DMS114 treated with DMSO at 0.1 percent for 48 hours (cell line): ENCODE measurements around the gene NRG3.

Experiments
- DNase-seq: peaks from one replicate; lab custom pipeline; 2025; ENCODE audit not compliant: unreplicated experiment; lab: John Stamatoyannopoulos, UW

NRG3 gene

DNA sequence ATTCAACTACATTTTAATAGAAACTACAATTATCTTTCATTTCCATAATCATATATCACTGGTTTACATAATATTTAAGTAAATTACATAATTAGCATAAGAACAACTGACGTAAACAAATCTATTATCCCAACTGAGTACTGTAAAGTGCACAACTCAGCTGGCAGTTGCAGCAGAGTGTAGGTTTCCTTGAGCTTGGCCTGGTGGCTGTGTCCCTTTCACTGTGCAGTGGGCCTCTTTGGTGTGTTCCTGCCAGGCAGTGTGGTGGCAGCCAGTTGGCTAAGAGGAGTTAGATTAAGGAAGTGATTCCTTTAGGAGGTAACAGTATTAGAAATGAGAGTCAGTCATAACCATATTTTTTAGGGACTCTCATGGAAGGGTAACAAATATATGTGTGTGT lies 7.0 kb downstream of the NRG3 start:
- no peak for DNase-seq

DNA sequence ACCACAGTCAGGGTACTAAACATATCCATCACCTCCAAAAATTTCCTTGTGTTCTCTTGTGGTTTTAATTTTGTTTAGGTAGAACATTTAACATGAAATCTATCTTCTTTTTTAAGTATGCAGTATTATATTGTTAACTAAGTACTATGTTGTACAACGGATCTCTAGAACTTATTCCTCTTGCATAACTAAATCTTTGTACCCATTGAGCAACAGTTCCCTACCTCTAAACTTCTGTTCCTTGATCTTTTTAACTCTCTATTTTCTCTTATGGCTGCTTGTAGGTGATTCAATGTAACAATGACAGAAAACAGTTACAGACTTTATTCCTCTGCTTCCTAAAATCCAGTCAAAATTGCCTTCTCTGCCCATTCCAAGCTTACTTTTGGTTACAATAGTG lies 9.9 kb downstream of the NRG3 start:
- no peak for DNase-seq

DNA sequence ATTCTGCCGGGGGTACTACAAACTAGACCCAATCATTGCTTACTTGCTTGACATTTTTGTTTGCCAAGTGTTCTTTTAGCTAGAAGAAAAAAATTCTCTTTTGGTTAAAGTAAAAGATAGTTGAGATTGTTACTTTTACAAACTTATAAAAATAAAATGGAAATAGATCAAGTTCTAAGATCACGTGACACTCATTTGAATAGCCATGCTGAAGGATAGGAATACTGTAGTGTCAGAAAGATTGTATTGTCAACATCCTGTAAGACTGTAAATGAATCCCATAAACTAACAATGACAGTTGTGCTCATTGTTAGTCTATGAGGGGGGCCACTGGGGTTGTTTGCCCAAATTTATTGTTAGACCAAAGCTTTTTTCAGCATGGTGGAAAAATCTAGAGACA lies 10.5 kb downstream of the NRG3 start:
- DNase-seq, result no peak

DNA sequence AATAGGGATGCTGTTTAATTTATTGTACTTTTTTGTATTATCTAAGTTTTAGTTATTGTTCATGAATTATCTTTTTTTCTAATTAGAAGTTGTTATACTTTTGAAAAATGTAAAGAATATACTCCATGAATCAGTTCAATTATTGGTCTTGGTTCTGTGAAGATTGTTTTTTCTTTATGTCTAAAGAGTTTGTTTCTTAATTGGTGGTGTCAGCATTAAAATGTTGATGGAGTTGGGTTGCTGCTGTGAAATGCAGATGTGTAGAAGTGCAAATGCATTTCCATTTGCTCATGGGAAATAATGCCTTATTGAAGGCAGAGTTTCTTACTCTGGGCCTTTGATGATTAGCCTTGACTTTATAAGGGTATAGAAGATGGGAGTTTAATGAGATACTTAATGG lies 11.9 kb downstream of the NRG3 start:
- no peak for DNase-seq

DNA sequence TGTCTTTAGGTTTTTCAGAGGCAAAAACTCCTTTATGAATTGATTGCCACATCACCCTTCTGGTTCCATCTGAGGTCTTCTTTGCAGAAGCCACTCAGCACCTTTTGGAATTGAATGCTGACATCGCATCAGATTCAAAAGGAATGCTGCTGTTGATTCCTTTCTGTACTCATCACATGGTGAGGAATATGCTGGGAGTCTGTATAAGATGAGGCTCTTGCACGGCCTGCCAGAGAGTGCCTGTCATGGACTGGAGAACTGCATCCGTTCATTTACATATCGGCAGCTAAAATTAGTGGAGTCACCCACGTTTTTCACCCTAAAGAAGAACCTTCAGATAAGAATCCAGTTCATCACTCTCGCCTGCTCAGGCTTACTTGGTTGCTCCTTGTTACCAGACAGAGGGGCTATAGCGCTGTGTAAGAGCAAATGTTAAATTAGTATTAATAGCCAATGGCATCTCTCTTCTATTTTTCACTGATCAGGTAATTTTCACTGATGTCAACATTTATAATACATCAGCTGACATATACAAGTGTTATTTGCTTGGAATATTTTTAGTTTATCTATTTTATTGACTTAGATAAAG lies 14.3 kb downstream of the NRG3 start:
- DNase-seq, result no peak

DNA sequence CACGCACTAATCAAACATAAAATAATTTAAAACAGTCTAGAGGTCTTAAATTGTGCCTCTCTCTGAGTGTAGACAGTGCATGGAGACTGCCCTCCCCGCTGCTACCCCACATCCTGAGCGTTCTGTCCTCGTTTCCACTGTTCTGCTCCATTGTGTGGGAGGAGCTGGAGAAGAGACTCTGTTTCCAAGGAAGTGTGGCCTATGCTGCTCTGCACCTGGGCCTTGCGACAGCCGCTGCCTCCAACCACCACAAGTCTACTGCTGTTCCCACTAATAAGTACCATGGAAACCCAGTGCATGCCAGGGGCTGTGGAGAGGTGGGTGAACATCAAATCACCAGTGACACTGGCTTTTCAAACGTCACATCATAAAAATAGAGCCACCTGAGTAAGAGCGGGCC lies 19.6 kb downstream of the NRG3 start:
- no peak for DNase-seq

DNA sequence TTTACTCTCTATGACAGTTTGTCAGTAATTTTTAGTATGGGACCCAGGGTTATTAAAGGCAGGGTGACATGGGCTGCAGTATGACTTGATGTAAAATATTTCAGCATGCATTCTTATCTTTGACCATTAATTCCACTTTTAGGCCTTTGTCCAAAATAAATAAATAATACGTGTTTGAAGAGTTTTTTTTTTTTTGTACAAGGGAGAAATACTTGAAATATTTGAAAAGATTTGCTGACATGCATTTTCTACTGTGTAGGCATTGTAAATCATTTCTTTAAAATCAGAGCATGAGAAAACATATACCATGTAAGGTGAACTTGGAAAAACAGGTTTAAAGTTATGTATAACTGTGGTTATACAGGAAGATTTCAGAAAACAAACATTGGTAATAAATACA lies 23.5 kb downstream of the NRG3 start:
- no peak for DNase-seq

DNA sequence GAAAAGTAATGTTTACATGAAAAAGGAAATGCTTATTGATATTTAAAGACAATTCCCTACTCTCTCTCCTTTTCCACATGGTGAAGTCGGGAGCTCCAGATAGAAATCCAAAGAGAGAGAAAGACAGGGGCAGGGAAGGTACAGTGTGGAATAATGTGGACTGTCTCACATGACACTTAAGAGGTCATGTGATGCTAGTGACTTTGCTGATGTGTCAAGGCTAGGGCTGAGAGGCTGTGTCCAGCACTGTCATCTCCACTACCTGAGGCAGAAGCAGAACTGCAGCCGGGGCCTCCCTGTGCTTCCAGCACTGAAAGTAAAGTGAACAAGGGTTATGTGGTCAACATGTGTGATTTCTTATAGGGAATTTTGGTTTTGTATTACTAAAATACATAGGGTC lies 26.0 kb downstream of the NRG3 start:
- no peak for DNase-seq

DNA sequence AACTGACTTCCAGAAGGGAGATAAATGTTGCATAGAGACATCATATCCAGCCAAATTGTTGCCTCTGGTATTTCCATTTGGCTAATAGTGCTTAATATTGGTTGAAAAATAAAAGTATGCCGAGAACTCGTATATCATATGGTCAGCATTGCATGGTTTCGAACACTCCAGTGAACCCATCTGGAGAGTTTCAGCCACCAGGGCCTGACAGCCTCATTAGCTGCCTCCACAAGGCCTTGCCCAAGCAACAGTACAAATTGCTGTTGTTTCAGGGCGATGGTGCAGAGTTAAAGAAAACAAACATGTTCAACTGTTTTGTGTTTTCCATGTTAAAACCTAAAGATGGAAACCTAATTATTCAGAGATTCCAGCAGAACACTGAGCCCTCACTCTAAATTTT lies 28.5 kb downstream of the NRG3 start:
- no peak for DNase-seq

DNA sequence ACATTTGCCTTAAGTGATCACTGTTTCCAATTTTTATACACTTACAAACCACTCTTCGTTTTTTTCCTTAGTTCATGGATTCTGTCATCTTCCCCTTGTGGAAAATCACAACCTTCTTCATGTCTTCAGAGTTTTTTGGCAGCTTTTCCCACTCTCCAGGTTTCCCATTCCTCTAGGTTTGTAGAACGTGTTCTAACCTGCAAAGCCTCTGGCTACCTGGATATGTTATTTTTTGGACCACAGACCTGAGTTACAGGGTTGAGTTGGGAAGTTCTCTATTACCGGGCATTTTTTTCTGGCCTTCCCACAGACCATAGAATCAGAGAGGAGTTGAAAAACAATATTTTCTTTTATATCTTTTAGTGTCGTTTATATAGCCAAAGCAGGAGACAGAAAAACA lies 30.2 kb downstream of the NRG3 start:
- no peak for DNase-seq

DNA sequence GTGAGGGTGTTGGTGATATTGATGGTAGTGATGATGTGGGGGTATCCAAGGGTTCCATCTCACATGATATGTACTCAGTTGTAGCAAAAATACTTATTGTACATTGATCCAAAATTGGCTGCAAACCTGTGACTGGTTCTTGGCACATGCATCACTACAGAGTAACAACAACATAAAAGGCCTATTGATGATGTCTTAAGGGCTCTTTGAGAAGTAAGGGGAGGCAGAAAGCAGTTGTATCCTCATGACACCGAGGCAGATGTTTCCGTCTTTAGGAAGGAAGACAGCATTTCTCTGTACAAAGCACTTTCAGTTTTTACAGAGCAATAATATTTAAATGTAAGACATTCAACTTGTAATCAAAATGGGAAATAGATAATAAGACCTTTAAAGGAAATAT lies 34.5 kb downstream of the NRG3 start:
- no peak for DNase-seq

DNA sequence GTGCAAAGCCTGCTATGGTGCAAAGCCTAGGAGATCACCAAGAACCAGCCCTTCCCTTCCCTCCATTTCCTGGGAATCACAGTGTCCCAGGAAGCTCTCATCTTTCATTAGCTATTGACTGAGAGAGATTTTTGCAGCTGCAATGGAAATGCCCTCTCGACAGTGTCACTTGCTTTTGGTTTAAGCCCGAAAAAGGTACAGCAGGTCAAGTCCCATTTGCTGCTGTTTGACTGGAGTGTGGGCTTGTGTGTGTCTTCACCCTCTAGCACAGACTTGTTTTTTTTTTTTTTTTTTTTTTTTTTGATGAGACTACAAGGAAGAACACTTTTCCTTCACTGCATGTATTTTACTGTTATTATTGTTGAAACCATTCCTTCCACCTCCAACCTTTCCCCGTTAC lies 36.3 kb downstream of the NRG3 start:
- DNase-seq, result no peak

DNA sequence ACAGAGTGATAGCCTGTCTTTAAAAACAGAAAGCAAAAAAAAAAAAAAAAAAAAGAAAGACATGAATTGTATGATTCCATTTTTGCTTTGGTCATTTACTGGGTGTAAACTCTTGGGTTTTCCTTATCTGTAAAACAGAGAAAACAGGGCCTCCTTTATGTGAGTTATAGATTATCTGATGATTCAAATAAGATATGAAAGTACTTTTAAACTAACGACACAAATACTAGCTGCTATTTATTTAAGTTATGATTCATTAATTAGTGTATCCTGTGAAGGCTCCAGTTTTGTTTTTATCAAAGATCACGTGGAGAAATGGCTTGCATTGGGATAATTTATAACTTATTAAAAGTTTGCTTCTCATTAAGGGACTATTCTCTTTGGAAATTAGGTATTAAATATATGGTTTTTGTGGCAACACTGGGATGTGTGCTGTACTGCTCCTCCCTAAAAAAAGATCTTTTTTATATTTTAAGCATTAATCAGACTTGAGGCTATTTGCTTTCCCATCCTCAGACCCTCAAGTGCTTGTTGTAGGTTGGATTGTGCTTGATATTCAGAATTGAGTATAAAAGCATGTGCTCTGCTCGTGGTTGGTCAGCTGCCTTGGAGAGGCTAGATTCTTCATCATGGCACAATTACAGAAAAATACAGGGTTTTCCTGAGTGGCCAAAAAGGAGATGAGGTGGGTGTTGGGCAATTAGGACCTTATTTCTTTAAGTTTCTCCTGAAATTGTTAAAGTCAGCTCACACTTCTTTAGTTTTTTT lies 39.9 kb downstream of the NRG3 start:
- DNase-seq, result no peak

DNA sequence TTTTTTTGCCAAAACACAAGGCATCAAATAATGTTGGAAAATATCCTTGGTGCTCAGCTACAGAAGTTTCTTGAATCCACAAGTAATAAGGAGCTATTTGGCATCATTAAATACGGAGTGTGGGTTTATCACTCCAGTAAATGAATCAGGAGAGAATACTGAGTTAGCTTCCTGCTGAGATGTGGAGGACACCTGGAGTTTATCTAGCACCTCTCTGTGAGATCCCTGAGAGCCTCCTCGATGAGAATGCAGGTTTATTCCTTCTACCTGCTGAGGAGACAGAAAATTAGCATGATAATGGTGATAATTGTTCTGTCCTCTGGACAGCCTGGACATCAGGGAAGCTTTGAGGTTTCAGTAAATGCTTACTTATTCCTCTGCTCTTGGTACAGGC lies 40.5 kb downstream of the NRG3 start:
- no peak for DNase-seq

DNA sequence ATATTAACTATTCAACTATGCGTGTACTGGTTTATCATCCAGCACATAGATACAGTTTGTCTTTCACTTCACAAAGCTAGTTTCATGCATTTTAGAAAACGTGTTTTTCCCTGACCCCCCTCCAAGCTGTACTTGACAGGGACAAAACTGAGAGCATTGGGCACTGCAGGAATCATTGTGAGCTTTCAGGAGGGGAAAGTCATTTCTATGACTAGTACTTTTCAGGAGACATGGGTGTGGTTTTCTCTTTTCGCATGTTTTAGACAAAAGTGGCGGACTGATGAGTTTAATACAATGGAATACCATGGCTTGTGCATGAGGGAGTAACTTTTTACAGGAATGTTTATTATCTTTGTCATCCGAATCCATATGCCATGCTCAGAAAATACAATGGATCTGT lies 42.7 kb downstream of the NRG3 start:
- no peak for DNase-seq

DNA sequence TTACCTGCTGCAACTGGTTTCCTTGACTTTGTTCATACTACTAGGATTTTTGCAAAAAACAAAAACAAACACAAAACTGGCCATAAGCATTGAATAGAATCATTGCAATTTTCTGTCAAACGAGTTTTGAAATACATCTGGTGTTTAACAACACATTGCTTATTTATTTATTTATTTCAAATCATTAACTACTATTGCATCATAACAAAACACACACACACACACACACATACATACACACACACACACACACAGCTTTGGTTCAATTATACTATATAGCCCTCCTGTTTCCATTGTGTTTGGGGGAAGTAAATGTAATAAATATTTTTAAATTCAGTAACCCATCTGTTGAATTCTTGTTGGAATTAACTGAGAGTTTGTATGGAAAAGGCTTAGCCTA lies 43.8 kb downstream of the NRG3 start:
- no peak for DNase-seq

DNA sequence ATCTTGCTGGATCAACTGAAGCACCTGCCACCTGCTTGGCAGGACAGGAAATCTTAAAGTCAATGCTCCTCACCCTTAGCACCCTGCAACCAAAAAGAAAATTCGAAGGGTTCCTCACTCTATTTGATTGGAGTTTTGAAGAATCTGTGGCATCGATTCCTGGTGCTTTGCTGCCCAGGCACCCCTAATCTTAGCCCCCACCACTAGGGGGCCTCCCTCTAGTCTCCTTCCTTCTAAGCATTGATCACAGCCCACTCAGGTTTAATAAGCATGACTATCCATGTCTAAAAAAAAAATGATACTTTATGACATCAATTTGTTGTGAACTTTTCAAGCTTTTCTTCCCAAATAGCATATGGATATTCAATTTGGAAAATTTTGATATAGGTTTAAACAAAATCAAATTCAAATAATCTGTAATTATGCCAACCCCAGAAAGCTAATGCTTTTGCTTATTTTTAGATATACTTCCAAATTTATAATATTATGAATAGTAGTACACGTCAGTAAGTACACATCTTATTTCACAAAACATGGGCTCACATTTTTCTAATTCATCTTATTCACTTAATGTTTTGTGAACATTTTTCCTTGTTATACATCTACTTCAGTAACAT lies 45.3 kb downstream of the NRG3 start:
- no peak for DNase-seq

DNA sequence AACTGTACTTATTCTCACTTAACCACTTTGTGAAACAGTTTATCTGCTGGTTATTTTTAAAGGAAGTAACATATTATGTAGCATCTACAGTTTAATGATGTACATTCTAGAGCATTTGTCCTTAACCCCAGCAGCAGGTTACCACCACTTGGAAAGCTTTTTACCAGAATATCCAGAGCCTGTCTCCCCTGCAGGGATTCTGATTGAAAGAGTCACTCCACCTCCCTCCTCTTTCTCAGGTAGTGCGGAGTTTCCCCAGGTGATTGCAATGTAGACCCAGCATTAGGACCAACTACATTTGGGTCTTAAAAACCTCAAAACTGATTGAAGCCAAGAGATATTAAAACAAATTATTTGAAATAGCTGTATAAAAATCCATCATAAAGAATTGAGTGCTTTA lies 53.1 kb downstream of the NRG3 start:
- no peak for DNase-seq

DNA sequence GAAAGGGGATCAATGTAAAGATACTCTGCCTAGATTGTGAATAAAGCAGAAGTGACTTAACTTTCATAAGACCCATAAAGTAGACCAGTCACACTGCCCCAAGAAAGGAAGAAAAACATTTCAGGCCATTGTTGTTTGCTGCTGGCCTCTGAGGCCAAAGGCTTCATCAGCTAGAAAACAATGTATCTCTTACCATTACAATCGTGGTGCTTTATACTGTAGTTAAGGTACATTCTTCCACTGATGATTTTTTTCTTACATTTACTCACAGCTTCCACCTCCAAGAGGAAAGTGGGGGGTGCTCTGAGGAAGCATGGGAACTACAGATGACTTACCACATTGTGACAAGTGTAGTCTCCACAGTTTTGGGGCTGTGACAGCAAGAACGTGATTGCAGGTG lies 68.6 kb downstream of the NRG3 start:
- no peak for DNase-seq

DNA sequence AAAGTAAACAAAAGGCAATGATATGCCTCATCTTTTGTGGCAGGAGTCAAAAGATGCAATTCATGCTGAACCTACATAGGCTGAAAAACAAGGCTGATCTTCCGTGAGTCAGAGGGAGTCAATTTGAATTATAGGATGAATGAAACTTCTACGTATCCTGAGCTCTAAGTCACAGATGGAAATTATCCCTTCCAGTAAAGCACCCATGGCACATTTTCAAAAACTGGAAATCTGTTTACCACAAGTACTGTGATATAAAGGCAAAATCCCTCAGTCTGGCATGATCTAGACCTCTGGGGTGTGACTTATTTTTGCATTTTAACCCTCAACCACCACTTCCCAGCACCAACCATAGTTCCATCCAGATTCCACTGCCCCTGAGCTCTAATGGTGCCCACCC lies 69.6 kb downstream of the NRG3 start:
- DNase-seq, result no peak

DNA sequence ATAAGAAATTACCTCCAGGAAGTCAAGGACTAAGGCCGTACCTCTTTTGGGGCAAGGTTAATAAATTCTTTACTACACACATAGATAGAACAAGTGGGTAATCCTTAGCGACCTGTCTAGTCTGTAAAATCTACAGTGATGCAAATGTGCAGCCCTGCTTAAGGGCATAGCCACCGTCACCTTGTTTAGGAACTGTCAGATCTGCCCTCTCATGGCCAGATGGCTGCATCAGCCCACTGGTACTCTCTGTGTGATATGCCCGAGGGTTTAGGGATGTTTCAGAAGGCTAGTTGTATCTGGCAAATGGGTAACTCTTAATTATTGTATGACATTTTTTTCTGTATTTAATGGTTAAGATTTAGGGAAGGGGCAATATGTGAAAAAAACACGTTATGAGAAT lies 74.3 kb downstream of the NRG3 start:
- no peak for DNase-seq

DNA sequence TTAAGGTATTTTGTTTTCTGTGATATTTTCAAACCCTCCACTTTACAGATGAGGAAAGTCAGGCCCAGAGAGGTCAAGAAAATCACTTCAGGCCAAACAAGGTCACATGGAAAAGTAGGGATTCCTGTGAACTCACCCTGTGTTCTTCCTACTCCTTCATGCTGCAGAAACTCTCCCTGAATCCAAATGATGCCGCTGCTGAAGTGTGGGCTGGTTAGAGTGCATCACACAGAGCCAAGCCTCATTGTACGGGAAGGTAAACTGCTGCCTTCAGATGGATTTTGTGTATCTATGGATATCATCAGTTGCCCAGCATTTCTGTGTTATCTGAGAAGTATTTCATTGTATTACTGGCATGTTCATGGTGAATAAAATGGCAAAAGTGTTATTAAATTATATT lies 75.4 kb downstream of the NRG3 start:
- no peak for DNase-seq

DNA sequence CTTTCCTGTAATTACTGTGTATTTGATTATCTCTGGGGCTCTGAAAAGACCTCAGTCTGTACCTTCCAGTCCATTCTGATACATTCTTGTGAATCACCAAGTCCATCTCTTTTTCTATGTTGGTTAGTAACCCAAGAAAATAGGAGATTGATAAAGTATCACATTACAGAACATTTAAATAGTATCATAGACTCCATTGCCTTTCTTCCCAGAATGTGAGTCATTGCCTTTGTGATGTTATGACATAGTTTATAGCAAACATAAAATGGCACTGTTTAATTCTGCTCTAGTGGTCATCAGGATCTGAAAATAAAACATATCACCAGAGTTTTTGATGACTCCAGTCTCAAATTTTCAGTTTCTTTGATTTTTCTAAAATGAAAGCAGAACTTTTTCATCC lies 78.4 kb downstream of the NRG3 start:
- no peak for DNase-seq
